ENCODE results near the gene STAMBP. TPM values are rescaled to one million over a fixed set of nuclear protein-coding genes. Genes with fewer than 3 reads are reported as not detected.

STAMBP gene
- total and polyA plus RNA-seq, 3 donors from 2014 or later: 47.4 to 51.2 (median 49.0) TPM

- Histone ChIP-seq H3K9me3 (no peaks in the 10 kb centered on the region), H3K4me1 (no peaks in the 10 kb centered on the region), H3K4me3 (no peak overlapping the region), H3K36me3 (ENCODE audit: low read depth, missing control alignments) (no peaks in the 10 kb centered on the region), H3K27ac (no peak overlapping the region), H3K27me3 (no peaks in the 10 kb centered on the region)
- intact Hi-C loops (cut with DNase I; ENCODE audit: low total_unique reads): no loop called here
- WGBS, 2 donors: 58 to 75% methylated on average over 1 of the region's 1 CpG
- TF ChIP-seq CTCF (IDR thresholded peaks at IDR 0.05) (no peak), POLR2A (IDR thresholded peaks at IDR 0.05) (no peak)
- DNase-seq: no peak
Measured at GRCh38 chr2:73822276-73822675, 6.5 kb upstream of the STAMBP start.

DNA sequence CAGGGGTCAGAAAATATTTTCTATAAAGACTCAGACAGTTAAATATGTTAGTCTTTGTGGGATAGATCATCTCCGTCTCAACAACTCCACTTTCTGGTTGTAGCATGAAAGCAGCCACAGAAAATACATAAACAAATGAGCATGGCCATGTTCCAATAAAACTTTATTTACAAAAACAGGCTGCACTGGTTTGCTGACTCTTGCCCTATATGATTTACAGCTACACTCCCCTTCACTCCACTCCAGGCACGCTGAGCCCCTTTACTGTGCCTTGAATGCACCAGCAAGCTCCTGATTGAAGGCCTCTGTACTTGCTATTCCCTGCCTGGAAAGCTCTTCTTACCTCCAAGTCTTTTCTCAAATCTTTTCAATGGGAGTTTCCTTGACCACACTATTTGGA lies 5.8 kb upstream of the STAMBP start:
- intact Hi-C loops (cut with DNase I; ENCODE audit: low total_unique reads): no loop called here
- TF ChIP-seq POLR2A (IDR thresholded peaks at IDR 0.05) (no peak), CTCF (IDR thresholded peaks at IDR 0.05) (no peak)

GRCh38 chr2:73823416-73823815 lies 5.3 kb upstream of the STAMBP start:
- Histone ChIP-seq H3K9me3 (no peaks in the 10 kb centered on the region), H3K27me3 (no peaks in the 10 kb centered on the region), H3K27ac (no peak overlapping the region), H3K36me3 (ENCODE audit: low read depth, missing control alignments) (no peaks in the 10 kb centered on the region), H3K4me3 (no peak overlapping the region), H3K4me1 (no peaks in the 10 kb centered on the region)
- TF ChIP-seq CTCF (IDR thresholded peaks at IDR 0.05): no peak
- no peak for TF ChIP-seq POLR2A (IDR thresholded peaks at IDR 0.05)
- WGBS, 2 donors: 48 to 49% methylated on average over 2 of the region's 2 CpGs
- intact Hi-C loops (cut with DNase I; ENCODE audit: low total_unique reads): no loop called here
- no peak for DNase-seq

More for the DNA sequence above, 5.8 kb upstream of the STAMBP start:
- Histone ChIP-seq H3K4me1 (no peaks in the 10 kb centered on the region), H3K9me3 (no peaks in the 10 kb centered on the region), H3K4me3 (no peak overlapping the region), H3K36me3 (ENCODE audit: low read depth, missing control alignments) (no peaks in the 10 kb centered on the region), H3K27me3 (no peaks in the 10 kb centered on the region), H3K27ac (no peak overlapping the region)
- 87 to 89% methylated on average over 2 of the region's 2 CpGs for WGBS, 2 donors
- no peak for DNase-seq

GRCh38 chr2:73823916-73824523 lies 4.7 kb upstream of the STAMBP start:
- H3K36me3 ChIP-seq (ENCODE audit: low read depth, missing control alignments): no peaks in the 10 kb centered on the region
- no peaks in the 10 kb centered on the region for H3K4me1 ChIP-seq
- WGBS, 2 donors: 24 to 29% methylated on average over 3 of the region's 3 CpGs
- TF ChIP-seq CTCF (IDR thresholded peaks at IDR 0.05): peak; percentile 67 to 81 (median 77)
- no peak for TF ChIP-seq POLR2A (IDR thresholded peaks at IDR 0.05)
- intact Hi-C loops (cut with DNase I; ENCODE audit: low total_unique reads): no loop called here
- H3K4me3 ChIP-seq: no peak overlapping the region
- DNase-seq: peak; percentile 45
- no peaks in the 10 kb centered on the region for H3K9me3 ChIP-seq
- no peaks in the 10 kb centered on the region for H3K27me3 ChIP-seq
- no peak overlapping the region for H3K27ac ChIP-seq

GRCh38 chr2:73825408-73825807 lies 3.4 kb upstream of the STAMBP start:
- Histone ChIP-seq H3K36me3 (ENCODE audit: low read depth, missing control alignments) (no peaks in the 10 kb centered on the region), H3K4me3 (no peak overlapping the region), H3K4me1 (peaks cover 10% of the 10 kb centered on the region), H3K9me3 (no peaks in the 10 kb centered on the region), H3K27me3 (no peaks in the 10 kb centered on the region), H3K27ac (no peak overlapping the region)
- WGBS, 2 donors: 83 to 85% methylated on average over 4 of the region's 4 CpGs
- no peak for TF ChIP-seq POLR2A (IDR thresholded peaks at IDR 0.05)
- TF ChIP-seq CTCF (IDR thresholded peaks at IDR 0.05): no peak
- DNase-seq: no peak
- intact Hi-C loops (cut with DNase I; ENCODE audit: low total_unique reads): no loop called here
